Esophagus muscularis mucosa (tissue), 4 donors: Measurements from ENCODE around the gene FABP3. TPM values are rescaled to one million over a fixed set of nuclear protein-coding genes. Genes with fewer than 3 reads are reported as not detected.
A peak's percentile ranks its signal among the peaks of the same experiment; 100 is the strongest.

Experiments
- DNase-seq: peaks from one replicate; pipeline ENCODE4 v3.0.0-alpha.2; 2017; ENCODE audit errors: extremely low spot score
- H3K27ac ChIP-seq, 4 donors: fragments of 200-600 bp; sonication (generic); replicated peaks in 1 of 4; 1 replicate in 3 of 4; 2 replicates in 1 of 4; pipeline ENCODE4 v1.5.1; 2016 to 2019; ENCODE audit warnings: mild to moderate bottlenecking in 1 of 4
- H3K27me3 ChIP-seq, 4 donors: fragments of 200-600 bp; sonication (generic); one replicate each; pipeline versions ENCODE4 v1.5.1 to v1.6.0; 2016 to 2019
- H3K36me3 ChIP-seq, 4 donors: fragments of 200-600 bp; sonication (generic); one replicate each; pipeline ENCODE4 v1.5.1; 2016 to 2019
- H3K4me1 ChIP-seq, 4 donors: fragments of 200-600 bp; sonication (generic); one replicate each; pipeline ENCODE4 v1.5.1; 2016 to 2019
- H3K4me3 ChIP-seq, 4 donors: fragments of 200-600 bp; sonication (generic); 1 replicate in 2 of 4; 2 replicates in 2 of 4; pipeline ENCODE4 v1.5.1; 2016 to 2019; ENCODE audit warnings: mild to moderate bottlenecking in 4 of 4, moderate library complexity in 1 of 4
- H3K9me3 ChIP-seq, 4 donors: fragments of 200-600 bp; sonication (generic); 1 replicate in 3 of 4; 2 replicates in 1 of 4; pipeline ENCODE4 v1.5.1; 2016 to 2019
- CTCF ChIP-seq, 3 experiments: fragments of 200-600 bp in 2 of 3; fragments of 450-650 bp in 1 of 3; sonication (generic) in 2 of 3; IDR thresholded peaks; one replicate each; pipeline ENCODE4 v1.5.1; 2017 to 2019; ENCODE audit warnings: antibody characterized with exemption in 3 of 3, mild to moderate bottlenecking in 2 of 3, moderate library complexity in 1 of 3
- EP300 ChIP-seq: sonication (generic); formaldehyde crosslinking; IDR thresholded peaks from one replicate; pipeline ENCODE4 v1.6.1; 2017; ENCODE audit warnings: antibody characterized with exemption
- POLR2A ChIP-seq: fragments of 450-650 bp; IDR thresholded peaks from one replicate; pipeline ENCODE4 v1.6.1; 2017; ENCODE audit warnings: antibody characterized with exemption, moderate library complexity, mild to moderate bottlenecking, low read depth
- POLR2AphosphoS5 ChIP-seq, 2 donors: sonication (generic); formaldehyde crosslinking; IDR thresholded peaks; one replicate each; pipeline ENCODE4 v1.6.1; 2017; ENCODE audit warnings: antibody characterized with exemption in 2 of 2
- WGBS: methylation state at CpG from one replicate; pipeline ENCODE4 v1.1.5; 2018; 5-methylcytosine and 5-hydroxymethylcytosine counted together
- intact Hi-C: fragments of 100-400 bp; cut with DNase I; formaldehyde crosslinking; loops from one replicate; pipeline ENCODE4 v1.15.1; 2023
- total RNA-seq, 4 donors: library from RNA; depleted of rRNA; stranded (reverse); fragments of >200 nt; gene quantifications; one replicate each; pipeline versions ENCODE4 v1.1.0 to v1.2.1, GENCODE V29; 2016

FABP3 gene
- total RNA-seq, 4 donors from 2014 or later = 14.6 to 38.6 (median 29.8) TPM

GRCh38 chr1:31383967-31384366 lies 11.1 kb upstream of the FABP3 start:
- H3K4me1 ChIP-seq = peaks cover 0 to 11% (median 10%) of the 10 kb centered on the region in 4 donors
- no peaks in the 10 kb centered on the region for H3K9me3 ChIP-seq
- TF ChIP-seq POLR2A (no peak), EP300 (no peak), POLR2AphosphoS5 (IDR thresholded peaks at IDR 0.05) (no peak), CTCF (IDR thresholded peaks at IDR 0.05) (no peak)
- H3K36me3 ChIP-seq = no peaks in the 10 kb centered on the region
- no peak overlapping the region for H3K4me3 ChIP-seq
- WGBS = 46% methylated on average over 1 of the region's 1 CpG
- intact Hi-C loops = no loop called here
- no peak overlapping the region for H3K27ac ChIP-seq
- no peak for DNase-seq
- H3K27me3 ChIP-seq = peaks cover 0 to 8% (median 0%) of the 10 kb centered on the region in 4 donors

GRCh38 chr1:31382379-31382989 lies 9.6 kb upstream of the FABP3 start:
- TF ChIP-seq EP300 (no peak), POLR2A (no peak), POLR2AphosphoS5 (IDR thresholded peaks at IDR 0.05) (no peak), CTCF (IDR thresholded peaks at IDR 0.05) (no peak)
- Histone ChIP-seq H3K4me1 (peaks cover 0 to 11% (median 10%) of the 10 kb centered on the region in 4 donors), H3K9me3 (no peaks in the 10 kb centered on the region), H3K36me3 (no peaks in the 10 kb centered on the region), H3K27me3 (peaks cover 0 to 8% (median 0%) of the 10 kb centered on the region in 4 donors), H3K4me3 (no peak overlapping the region), H3K27ac (no peak overlapping the region)
- no peak for DNase-seq
- 79% methylated on average over 3 of the region's 3 CpGs for WGBS
- intact Hi-C loops = no loop called here

- intact Hi-C loops = no loop called here
- Histone ChIP-seq H3K36me3 (no peaks in the 10 kb centered on the region), H3K27ac (peak overlapping the region in 1 of 4 donors; percentile 20), H3K9me3 (no peaks in the 10 kb centered on the region), H3K4me3 (no peak overlapping the region), H3K27me3 (peaks cover 0 to 8% (median 0%) of the 10 kb centered on the region in 4 donors), H3K4me1 (peaks cover 0 to 11% (median 10%) of the 10 kb centered on the region in 4 donors)
- no peak for TF ChIP-seq CTCF (IDR thresholded peaks at IDR 0.05)
- no peak for TF ChIP-seq POLR2AphosphoS5 (IDR thresholded peaks at IDR 0.05)
- TF ChIP-seq POLR2A = no peak
- TF ChIP-seq EP300 = no peak
- no peak for DNase-seq
- 85% methylated on average over 6 of the region's 6 CpGs for WGBS
These were observed 8.8 kb upstream of the FABP3 start for GRCh38 chr1:31381394-31382294.

GRCh38 chr1:31380181-31380580 lies 7.3 kb upstream of the FABP3 start:
- Histone ChIP-seq H3K4me3 (no peak overlapping the region), H3K4me1 (peaks cover 0 to 14% (median 11%) of the 10 kb centered on the region in 4 donors), H3K27ac (no peak overlapping the region), H3K36me3 (no peaks in the 10 kb centered on the region), H3K9me3 (no peaks in the 10 kb centered on the region), H3K27me3 (no peaks in the 10 kb centered on the region)
- no peak for DNase-seq
- WGBS = 84% methylated on average over 3 of the region's 3 CpGs
- intact Hi-C loops = no loop called here
- TF ChIP-seq CTCF (IDR thresholded peaks at IDR 0.05) (no peak), EP300 (no peak), POLR2AphosphoS5 (IDR thresholded peaks at IDR 0.05) (no peak)
